Measurements from ENCODE around the gene C2orf68.
"Not testable (repeated sequence)": the region's sequence is repeated elsewhere in the genome, so short reads cannot be mapped to it uniquely, and the experiment has no call there.

C2orf68 gene

GRCh38 chr2:85623991-85624390 is 12.1 kb upstream of the C2orf68 start:
- no peak for DNase-seq (ENCODE audit: low spot score)

DNA sequence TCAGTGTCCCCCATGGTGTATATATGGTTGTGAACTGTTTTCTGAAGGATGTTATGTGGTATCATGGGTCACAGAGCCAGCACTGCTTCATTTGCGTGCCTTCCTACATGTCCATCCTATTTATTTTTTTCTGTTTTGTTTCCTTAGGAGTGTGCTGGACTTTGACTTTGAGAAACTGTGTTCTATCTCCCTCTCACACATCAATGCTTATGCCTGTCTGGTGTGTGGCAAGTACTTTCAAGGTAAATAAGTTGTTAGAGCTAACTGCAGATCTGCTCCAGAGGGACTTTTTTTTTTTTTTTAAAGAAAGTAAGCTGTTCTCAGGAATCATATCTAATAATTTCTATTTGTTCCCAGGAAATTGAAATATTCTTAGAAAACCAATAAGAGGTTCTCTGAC is 9.5 kb upstream of the C2orf68 start:
- TF ChIP-seq, protein P1, sequence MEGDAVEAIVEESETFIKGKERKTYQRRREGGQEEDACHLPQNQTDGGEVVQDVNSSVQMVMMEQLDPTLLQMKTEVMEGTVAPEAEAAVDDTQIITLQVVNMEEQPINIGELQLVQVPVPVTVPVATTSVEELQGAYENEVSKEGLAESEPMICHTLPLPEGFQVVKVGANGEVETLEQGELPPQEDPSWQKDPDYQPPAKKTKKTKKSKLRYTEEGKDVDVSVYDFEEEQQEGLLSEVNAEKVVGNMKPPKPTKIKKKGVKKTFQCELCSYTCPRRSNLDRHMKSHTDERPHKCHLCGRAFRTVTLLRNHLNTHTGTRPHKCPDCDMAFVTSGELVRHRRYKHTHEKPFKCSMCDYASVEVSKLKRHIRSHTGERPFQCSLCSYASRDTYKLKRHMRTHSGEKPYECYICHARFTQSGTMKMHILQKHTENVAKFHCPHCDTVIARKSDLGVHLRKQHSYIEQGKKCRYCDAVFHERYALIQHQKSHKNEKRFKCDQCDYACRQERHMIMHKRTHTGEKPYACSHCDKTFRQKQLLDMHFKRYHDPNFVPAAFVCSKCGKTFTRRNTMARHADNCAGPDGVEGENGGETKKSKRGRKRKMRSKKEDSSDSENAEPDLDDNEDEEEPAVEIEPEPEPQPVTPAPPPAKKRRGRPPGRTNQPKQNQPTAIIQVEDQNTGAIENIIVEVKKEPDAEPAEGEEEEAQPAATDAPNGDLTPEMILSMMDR (IDR thresholded peaks at IDR 0.05; ENCODE audit: extremely low read depth, missing control alignments) = no peak
- DNase-seq (ENCODE audit: low spot score) = no peak

More at GRCh38 chr2:85623991-85624390, 12.1 kb upstream of the C2orf68 start:
- TF ChIP-seq, protein P1 (IDR thresholded peaks at IDR 0.05; ENCODE audit: extremely low read depth, missing control alignments) = no peak

- no peak for DNase-seq (ENCODE audit: low spot score)
- TF ChIP-seq, protein P1 (IDR thresholded peaks at IDR 0.05; ENCODE audit: extremely low read depth, missing control alignments) = no peak
These were observed 7.8 kb upstream of the C2orf68 start for GRCh38 chr2:85619617-85620016.

DNA sequence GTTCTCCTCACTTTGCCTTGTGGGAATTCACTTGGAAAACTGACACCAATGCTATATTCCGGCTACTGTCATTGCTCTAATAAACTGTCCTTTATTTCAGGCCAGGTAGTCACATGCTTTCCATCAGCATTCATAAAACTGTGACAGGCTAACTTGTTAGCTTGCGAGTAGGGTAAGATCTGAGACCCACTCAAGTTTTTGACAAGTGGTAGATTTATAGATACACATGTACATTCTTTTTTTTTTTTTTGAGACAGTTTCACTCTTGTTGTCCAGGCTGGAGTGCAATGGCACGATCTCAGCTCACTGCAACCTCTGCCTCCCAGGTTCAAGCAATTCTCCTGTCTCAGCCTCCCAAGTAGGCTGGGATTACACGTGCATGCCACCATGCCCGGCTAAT is 5.9 kb upstream of the C2orf68 start:
- DNase-seq (ENCODE audit: low spot score) = not testable (repeated sequence)

DNA sequence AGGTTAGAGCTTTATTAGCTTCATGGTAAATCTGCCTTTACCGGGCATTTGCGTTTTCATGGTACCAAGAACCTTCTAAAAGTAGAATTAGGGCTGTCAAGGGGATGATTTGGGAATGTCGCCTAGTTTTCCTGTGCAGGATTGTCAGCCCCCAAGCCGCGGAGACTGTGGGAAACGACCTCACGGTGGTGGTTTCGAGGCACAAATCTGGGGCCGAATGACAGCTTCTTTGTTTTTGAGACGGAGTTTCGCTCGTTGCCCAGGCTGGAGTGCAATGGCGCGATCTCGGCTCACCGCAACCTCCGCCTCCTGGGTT is 3.5 kb upstream of the C2orf68 start:
- DNase-seq (ENCODE audit: low spot score) = no peak
- TF ChIP-seq, protein P1 (IDR thresholded peaks at IDR 0.05; ENCODE audit: extremely low read depth, missing control alignments) = no peak

DNA sequence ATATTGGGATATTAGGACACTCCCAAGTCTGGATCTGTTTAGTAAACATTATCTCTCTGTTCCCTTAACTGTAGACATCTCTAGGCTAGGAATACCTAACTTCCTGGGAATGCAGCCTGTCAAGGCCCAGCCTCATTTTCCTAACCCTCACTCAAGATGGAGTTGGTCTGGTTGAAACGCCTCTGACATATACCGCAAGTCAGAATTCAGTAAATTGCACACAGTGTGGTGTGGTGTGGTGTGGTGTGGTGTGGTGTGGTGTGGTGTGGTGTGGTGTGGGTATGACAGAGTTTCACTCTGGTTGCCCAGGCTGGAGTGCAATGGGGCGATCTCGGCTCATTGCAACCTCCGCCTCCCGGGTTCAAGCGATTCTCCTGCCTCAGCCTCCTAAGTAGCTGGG is 2.9 kb upstream of the C2orf68 start:
- DNase-seq (ENCODE audit: low spot score) = not testable (repeated sequence)

- no peak for DNase-seq (ENCODE audit: low spot score)
- TF ChIP-seq, protein P1 (IDR thresholded peaks at IDR 0.05; ENCODE audit: extremely low read depth, missing control alignments) = no peak
These were observed 2.0 kb upstream of the C2orf68 start for GRCh38 chr2:85613717-85614515.

- TF ChIP-seq, protein P1 (IDR thresholded peaks at IDR 0.05; ENCODE audit: extremely low read depth, missing control alignments) = no peak
- peak; percentile 36 for DNase-seq (ENCODE audit: low spot score)
These were observed 605 bp downstream of the C2orf68 start for GRCh38 chr2:85611217-85611704.

Measured in GM20000 (cell line).